RCC 7860 (cell line): ENCODE results near the gene EPS8.
A peak's percentile ranks its signal among the peaks of the same experiment; 100 is the strongest.

Experiments used
- DNase-seq: peaks from one replicate; pipeline ENCODE4 v3.0.0-alpha.2; 2015; ENCODE audit warnings: low spot score
- FAIRE-seq: peaks from 2 replicates; lab custom pipeline; 2012; peaks lifted over from hg19 to GRCh38; lab: Jason Lieb, UNC

The EPS8 gene

GRCh38 chr12:15789220-15790171, at the start of gene EPS8:
EPS8 (minus strand) TSS chr12:15789388; CDS start chr12:15682951, 106,437 bp downstream.
- no peak for FAIRE-seq
- peak; percentile 80 for DNase-seq

- FAIRE-seq = no peak
- no peak for DNase-seq
Measured at GRCh38 chr12:15837141-15837790, 48.1 kb upstream of the EPS8 start.

- FAIRE-seq (no peak), DNase-seq (no peak)
Measured at GRCh38 chr12:15834575-15834974, 45.4 kb upstream of the EPS8 start.

GRCh38 chr12:15831315-15831978, 42.3 kb upstream of the EPS8 start:
- FAIRE-seq (no peak), DNase-seq (no peak)

GRCh38 chr12:15830538-15830937, 41.4 kb upstream of the EPS8 start:
- no peak for DNase-seq
- no peak for FAIRE-seq

- FAIRE-seq (no peak), DNase-seq (no peak)
Measured at GRCh38 chr12:15829949-15830348, 40.8 kb upstream of the EPS8 start.

GRCh38 chr12:15829255-15829654, 40.1 kb upstream of the EPS8 start:
- DNase-seq (no peak), FAIRE-seq (no peak)

- no peak for FAIRE-seq
- DNase-seq = no peak
Measured at GRCh38 chr12:15827136-15827535, 37.9 kb upstream of the EPS8 start.

GRCh38 chr12:15824516-15824915, 35.3 kb upstream of the EPS8 start:
- DNase-seq = no peak
- FAIRE-seq = no peak

- FAIRE-seq (no peak), DNase-seq (no peak)
Measured at GRCh38 chr12:15823360-15824128, 34.4 kb upstream of the EPS8 start.

GRCh38 chr12:15819644-15820437, 30.7 kb upstream of the EPS8 start:
- DNase-seq = no peak
- FAIRE-seq = no peak

- no peak for DNase-seq
- peak; percentile 26 for FAIRE-seq
Measured at GRCh38 chr12:15818418-15818817, 29.2 kb upstream of the EPS8 start.

GRCh38 chr12:15815730-15816129, 26.5 kb upstream of the EPS8 start:
- DNase-seq (no peak), FAIRE-seq (no peak)

- DNase-seq (no peak), FAIRE-seq (no peak)
Measured at GRCh38 chr12:15811214-15812127, 22.3 kb upstream of the EPS8 start.

GRCh38 chr12:15808652-15809051, 19.5 kb upstream of the EPS8 start:
- DNase-seq (no peak), FAIRE-seq (no peak)

GRCh38 chr12:15808250-15808649, 19.1 kb upstream of the EPS8 start:
- FAIRE-seq (no peak), DNase-seq (no peak)

GRCh38 chr12:15806826-15807225, 17.6 kb upstream of the EPS8 start:
- no peak for DNase-seq
- no peak for FAIRE-seq

GRCh38 chr12:15801770-15802744, 12.9 kb upstream of the EPS8 start:
- DNase-seq (no peak), FAIRE-seq (no peak)
